HepG2 (cell line): Measurements from ENCODE around the gene CCDC157. TPM values are rescaled to one million over a fixed set of nuclear protein-coding genes. Genes with fewer than 3 reads are reported as not detected.

ENCODE experiments used
- ATAC-seq: fragments of 200-7000 bp; cut with Tn5 transposase; 3 replicates; pipeline ENCODE4 v1.9.1; 2020; ENCODE audit warnings: mild to moderate bottlenecking, moderate library complexity
- BruUV-seq: library from RNA; stranded (reverse); fragments of 400-500 nt; replicated peaks from 2 replicates; lab custom pipeline; 2021; lab: Mats Ljungman, UMichigan
- CTCF ChIA-PET: fragments of 300-600 bp; formaldehyde crosslinking; extraction: SDS; loops from one replicate; lab custom pipeline; 2021; ENCODE audit warnings: low total read pairs, inconsistent platforms, low intra/inter-chr PET ratio; lab: Yijun Ruan, JAX
- POLR2A ChIA-PET: fragments of 350-600 bp; sonication (Branson Sonifier 250); formaldehyde crosslinking; loops from one replicate; lab custom pipeline; 2020; ENCODE audit warnings: antibody characterized with exemption, inconsistent platforms; lab: Yijun Ruan, JAX
- DNase-seq: peaks from one replicate; pipeline ENCODE4 v3.0.0-alpha.2; 2015; ENCODE audit warnings: low spot score
- FAIRE-seq: peaks from 3 replicates; lab custom pipeline; 2011; peaks lifted over from hg19 to GRCh38; lab: Jason Lieb, UNC
- H2AFZ ChIP-seq: one replicate; pipeline ENCODE4 v1.6.1; 2011; ENCODE audit warnings: low read length, inconsistent platforms
- H3K27ac ChIP-seq: fragments of 300-600 bp; 3 replicates; pipeline ENCODE4 v1.8.0; 2011; ENCODE audit warnings: mixed run types, mild to moderate bottlenecking, mixed read lengths, low read length, inconsistent platforms; ENCODE audit not compliant: insufficient read depth; ENCODE audit errors: extremely low read length
- H3K27me3 ChIP-seq, 2 experiments: fragments of 200-600 bp in 1 of 2; 2 replicates in 1 of 2; 3 replicates in 1 of 2; pipeline versions ENCODE4 v1.6.0 to v1.8.0; 2011; ENCODE audit warnings: low read length in 2 of 2, mild to moderate bottlenecking in 2 of 2, moderate library complexity in 2 of 2, inconsistent platforms in 1 of 2; ENCODE audit not compliant: insufficient read depth in 2 of 2, control insufficient read depth in 1 of 2
- H3K36me3 ChIP-seq, 2 experiments: fragments of 200-600 bp in 1 of 2; replicated peaks in 1 of 2; 2 replicates in 1 of 2; 3 replicates in 1 of 2; pipeline versions ENCODE4 v1.5.1 to v1.8.0; 2011; ENCODE audit warnings: low read length in 2 of 2, inconsistent platforms in 1 of 2; ENCODE audit not compliant: insufficient read depth in 2 of 2, control insufficient read depth in 1 of 2
- H3K4me1 ChIP-seq: 2 replicates; pipeline ENCODE4 v1.5.1; 2012; ENCODE audit warnings: low read length, inconsistent platforms; ENCODE audit not compliant: insufficient read depth
- H3K4me2 ChIP-seq: 2 replicates; pipeline ENCODE4 v1.6.0; 2011; ENCODE audit warnings: low read depth, low read length, inconsistent platforms
- H3K4me3 ChIP-seq, 3 experiments: fragments of 200-600 bp in 1 of 3; sonication (generic), shearing (Covaris generic) in 1 of 3; replicated peaks in 1 of 3; 2 replicates each; pipeline ENCODE4 v1.5.1; 2011 to 2016; ENCODE audit warnings: low read length in 3 of 3, inconsistent platforms in 2 of 3, low read depth in 2 of 3, mild to moderate bottlenecking in 2 of 3, control low read depth in 1 of 3, mixed read lengths in 1 of 3; ENCODE audit not compliant: insufficient read depth in 1 of 3
- H3K79me2 ChIP-seq: one replicate; pipeline ENCODE4 v1.6.1; 2011; ENCODE audit warnings: low read length, inconsistent platforms; ENCODE audit not compliant: insufficient read depth
- H3K9ac ChIP-seq: 2 replicates; pipeline ENCODE4 v1.6.0; 2011; ENCODE audit warnings: mild to moderate bottlenecking, low read depth, low read length, inconsistent platforms; ENCODE audit not compliant: insufficient read depth
- H3K9me3 ChIP-seq: 2 replicates; pipeline ENCODE4 v1.5.1; 2012; ENCODE audit warnings: mild to moderate bottlenecking, low read length
- H4K20me1 ChIP-seq: 2 replicates; pipeline ENCODE4 v1.6.0; 2011; ENCODE audit warnings: inconsistent platforms, mild to moderate bottlenecking, low read length, moderate library complexity; ENCODE audit not compliant: insufficient read depth
- JUN ChIP-seq: sonication (generic); formaldehyde crosslinking; IDR thresholded peaks from 2 replicates; pipeline ENCODE4 v1.4.0; 2020; ENCODE audit warnings: mild to moderate bottlenecking, missing genetic modification reagents
- PHF8 ChIP-seq: sonication (generic); formaldehyde crosslinking; IDR thresholded peaks from 2 replicates; pipeline ENCODE4 v1.5.0; 2020; ENCODE audit warnings: missing genetic modification reagents
- PRDM4 ChIP-seq: sonication (generic); formaldehyde crosslinking; IDR thresholded peaks from 2 replicates; pipeline ENCODE4 v1.9.0; 2021; ENCODE audit warnings: missing genetic modification reagents, borderline replicate concordance
- REPIN1 ChIP-seq: sonication (generic); formaldehyde crosslinking; IDR thresholded peaks from 2 replicates; pipeline ENCODE4 v1.8.0; 2022; ENCODE audit warnings: missing genetic modification reagents, low read depth, mild to moderate bottlenecking, borderline replicate concordance
- SAFB2 ChIP-seq: sonication (generic); formaldehyde crosslinking; IDR thresholded peaks from 2 replicates; pipeline ENCODE4 v1.5.1; 2020; ENCODE audit warnings: missing genetic modification reagents, low read depth, mild to moderate bottlenecking, borderline replicate concordance
- SIX1 ChIP-seq: sonication (generic); formaldehyde crosslinking; IDR thresholded peaks from 2 replicates; pipeline ENCODE4 v1.4.0; 2020; ENCODE audit warnings: missing genetic modification reagents, borderline replicate concordance
- SRSF9 ChIP-seq: fragments of 200-400 bp; formaldehyde crosslinking; IDR thresholded peaks from 2 replicates; pipeline ENCODE4 v1.6.1; 2018; ENCODE audit warnings: borderline replicate concordance, mild to moderate bottlenecking, low read depth, low read length; ENCODE audit not compliant: insufficient read depth, poor library complexity, severe bottlenecking
- ZMYM3 ChIP-seq: sonication (generic); formaldehyde crosslinking; IDR thresholded peaks from 2 replicates; pipeline ENCODE4 v1.5.1; 2020; ENCODE audit warnings: mild to moderate bottlenecking, missing genetic modification reagents
- ZNF274 ChIP-seq: sonication (generic); formaldehyde crosslinking; IDR thresholded peaks from 2 replicates; pipeline ENCODE4 v1.5.1; 2020; ENCODE audit warnings: mild to moderate bottlenecking, missing genetic modification reagents
- ZNF776 ChIP-seq: sonication (generic); formaldehyde crosslinking; IDR thresholded peaks from 2 replicates; pipeline ENCODE4 v1.4.0; 2020; ENCODE audit warnings: mild to moderate bottlenecking, missing genetic modification reagents
- WGBS: methylation state at CpG from one replicate; pipeline ENCODE4 v1.1.6; 2017; ENCODE audit warnings: low lambda C conversion rate; 5-methylcytosine and 5-hydroxymethylcytosine counted together
- in situ Hi-C: cut with HindIII; loops from 2 replicates; pipeline ENCODE4 v1.10.0; 2017; ENCODE audit warnings: low pct_unique_long_range_greater_than_20kb; ENCODE audit not compliant: extremely low pct_ligation_motif_present
- intact Hi-C: fragments of 100-400 bp; cut with micrococcal nuclease; formaldehyde crosslinking; loops from one replicate; pipeline ENCODE4 v1.10.0; 2022; ENCODE audit not compliant: unreplicated experiment
- polyA plus RNA-seq, 8 experiments: library from polyadenylated mRNA; depleted of rRNA in 3 of 8; stranded (reverse) in 7 of 8; unstranded in 1 of 8; fragments of >200 nt; fragmentation: Illumina TruSeq in 4 of 8; extraction: Trizol in 4 of 8; gene quantifications; 2 replicates each; pipeline versions ENCODE4 v1.2.1 to v1.2.3, GENCODE V29; 2011 to 2016; ENCODE audit warnings: low read depth in 4 of 8, missing spikeins in 1 of 8, mixed read lengths in 1 of 8; ENCODE audit not compliant: insufficient read depth in 1 of 8
- total RNA-seq, 5 experiments: library from RNA; depleted of rRNA; stranded (reverse); fragments of >200 nt; fragmentation: Illumina TruSeq; extraction: Trizol; gene quantifications; 2 replicates each; pipeline ENCODE4 v1.2.3, GENCODE V29; 2016; ENCODE audit warnings: low read depth in 1 of 5
- TF ChIP-seq, protein P1 (sequence below): sonication (generic); formaldehyde crosslinking; IDR thresholded peaks from 2 replicates; pipeline ENCODE4 v1.4.0; 2020; ENCODE audit warnings: missing genetic modification reagents
- TF ChIP-seq, protein P2 (sequence below): sonication (generic); formaldehyde crosslinking; IDR thresholded peaks from 2 replicates; pipeline ENCODE4 v1.9.0; 2021; ENCODE audit warnings: missing genetic modification reagents, mild to moderate bottlenecking, borderline replicate concordance

The CCDC157 gene
- total and polyA plus RNA-seq, 2 of the 13 experiments (the other 11 are each of a cell fraction or from before 2014, with no cell fraction given) = 1.4 to 1.6 TPM

DNA sequence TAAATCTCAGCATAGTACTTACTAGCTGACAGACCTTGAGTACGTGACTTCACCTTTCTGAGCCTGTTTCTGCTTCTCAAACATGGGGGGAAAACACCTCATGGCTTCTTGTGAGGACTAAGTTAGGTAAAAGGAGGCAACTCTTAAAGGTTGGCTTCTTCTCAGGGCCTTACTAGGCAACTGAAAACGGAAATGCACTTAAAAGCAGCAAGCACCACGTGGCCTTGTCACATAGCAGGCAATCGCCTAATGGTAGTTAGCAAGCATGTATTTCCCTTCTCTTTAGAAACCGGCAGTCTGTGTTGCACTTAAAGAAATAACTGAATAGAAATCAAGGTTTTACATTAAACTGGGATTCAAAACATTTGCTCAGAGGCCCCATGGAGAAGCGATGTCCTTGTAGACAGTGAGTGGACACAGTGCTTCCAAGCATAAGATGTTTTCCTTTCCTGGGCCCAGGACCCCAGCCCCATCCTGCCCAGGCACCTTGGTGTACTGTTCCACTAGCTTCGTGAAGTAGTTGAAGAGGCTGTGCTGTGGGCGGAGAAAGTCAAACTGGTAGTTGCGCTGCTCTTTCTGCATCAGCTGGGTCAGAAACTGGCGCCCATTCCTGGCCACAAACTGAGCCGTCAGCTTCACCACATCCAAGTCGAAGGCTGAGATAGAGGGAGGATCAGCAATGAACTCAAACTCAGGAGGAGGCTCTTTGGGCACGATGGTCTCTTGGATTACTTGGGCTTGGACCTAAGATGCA is 12.2 kb upstream of the CCDC157 start (continued):
- TF ChIP-seq PRDM4 (CRISPR knock-in tag) (no peak), ZNF776 (no peak), PHF8 (no peak)
- TF ChIP-seq, protein P1, sequence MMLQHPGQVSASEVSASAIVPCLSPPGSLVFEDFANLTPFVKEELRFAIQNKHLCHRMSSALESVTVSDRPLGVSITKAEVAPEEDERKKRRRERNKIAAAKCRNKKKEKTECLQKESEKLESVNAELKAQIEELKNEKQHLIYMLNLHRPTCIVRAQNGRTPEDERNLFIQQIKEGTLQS (CRISPR knock-in tag) = no peak

DNA sequence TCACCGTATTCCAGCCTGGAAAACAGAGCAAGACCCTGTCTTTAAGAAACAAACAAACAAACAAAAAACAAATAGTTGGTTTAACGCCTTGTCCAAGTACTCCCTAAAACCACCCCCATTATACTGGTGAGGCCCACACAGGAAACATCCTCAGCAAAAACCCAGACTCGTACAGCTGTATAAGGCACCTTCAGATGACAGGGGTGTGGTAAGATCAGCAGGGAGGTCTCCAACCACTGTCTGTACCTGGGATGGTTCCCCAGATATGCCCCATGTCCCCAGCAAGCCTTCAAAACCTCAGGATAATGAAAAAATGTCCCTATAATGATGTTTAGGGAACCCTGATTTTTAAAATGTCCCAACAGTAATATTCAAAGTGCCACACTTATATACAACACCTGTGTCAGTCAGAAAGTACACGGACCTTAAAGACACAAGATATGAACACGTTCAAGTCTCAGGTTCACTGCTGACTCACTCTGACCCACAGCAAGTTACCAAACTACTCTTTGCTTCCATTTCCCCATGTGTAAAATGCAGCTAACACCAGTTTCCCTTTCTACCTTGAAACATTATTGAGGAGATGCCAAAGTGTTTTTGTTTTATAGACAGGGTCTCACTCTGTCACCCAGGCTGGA is 9.4 kb upstream of the CCDC157 start:
- ChIA-PET CTCF (no interaction called here), POLR2A (interaction anchor here (1.4 to 1.9 kb wide), 2 partner anchors 9 to 15 kb away, joined by 3 to 4 read pairs; partner anchors contain the start of genes CCDC157 and SF3A1)
- no peaks in the 10 kb centered on the region for H3K9me3 ChIP-seq
- no TSS peak for BruUV-seq
- no peak overlapping the region for H3K9ac ChIP-seq
- H3K36me3 ChIP-seq = peaks cover 50 to 93% of the 10 kb centered on the region in 2 experiments
- in situ Hi-C loops (no loop called here), intact Hi-C loops (no loop called here)
- no peaks in the 10 kb centered on the region for H3K27me3 ChIP-seq
- H4K20me1 ChIP-seq = peaks cover 4% of the 10 kb centered on the region; the same call in 1 of the 2 replicates
- no peak overlapping the region for H3K4me2 ChIP-seq
- H3K4me1 ChIP-seq = peaks cover 12% of the 10 kb centered on the region
- peaks cover 10% of the 10 kb centered on the region for H3K79me2 ChIP-seq
- H2AFZ ChIP-seq = no peak overlapping the region
- H3K27ac ChIP-seq = no peak overlapping the region
- 95% methylated on average over 5 of the region's 5 CpGs for WGBS
- H3K4me3 ChIP-seq = no peak overlapping the region
- FAIRE-seq (no peak), DNase-seq (no peak), ATAC-seq (no peak)
- TF ChIP-seq SIX1 (CRISPR knock-in tag) = no peak
- TF ChIP-seq SRSF9 = no peak
- TF ChIP-seq REPIN1 (CRISPR knock-in tag) = no peak
- TF ChIP-seq, protein P2, sequence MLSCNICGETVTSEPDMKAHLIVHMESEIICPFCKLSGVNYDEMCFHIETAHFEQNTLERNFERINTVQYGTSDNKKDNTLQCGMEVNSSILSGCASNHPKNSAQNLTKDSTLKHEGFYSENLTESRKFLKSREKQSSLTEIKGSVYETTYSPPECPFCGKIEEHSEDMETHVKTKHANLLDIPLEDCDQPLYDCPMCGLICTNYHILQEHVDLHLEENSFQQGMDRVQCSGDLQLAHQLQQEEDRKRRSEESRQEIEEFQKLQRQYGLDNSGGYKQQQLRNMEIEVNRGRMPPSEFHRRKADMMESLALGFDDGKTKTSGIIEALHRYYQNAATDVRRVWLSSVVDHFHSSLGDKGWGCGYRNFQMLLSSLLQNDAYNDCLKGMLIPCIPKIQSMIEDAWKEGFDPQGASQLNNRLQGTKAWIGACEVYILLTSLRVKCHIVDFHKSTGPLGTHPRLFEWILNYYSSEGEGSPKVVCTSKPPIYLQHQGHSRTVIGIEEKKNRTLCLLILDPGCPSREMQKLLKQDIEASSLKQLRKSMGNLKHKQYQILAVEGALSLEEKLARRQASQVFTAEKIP = no peak
- TF ChIP-seq ZNF274 (CRISPR knock-in tag) = no peak
- TF ChIP-seq SAFB2 (CRISPR knock-in tag) = no peak
- no peak for TF ChIP-seq ZMYM3 (CRISPR knock-in tag)
- no peak for TF ChIP-seq JUN (CRISPR knock-in tag)
